ENCODE results near the gene YBX1.

The YBX1 gene

DNA sequence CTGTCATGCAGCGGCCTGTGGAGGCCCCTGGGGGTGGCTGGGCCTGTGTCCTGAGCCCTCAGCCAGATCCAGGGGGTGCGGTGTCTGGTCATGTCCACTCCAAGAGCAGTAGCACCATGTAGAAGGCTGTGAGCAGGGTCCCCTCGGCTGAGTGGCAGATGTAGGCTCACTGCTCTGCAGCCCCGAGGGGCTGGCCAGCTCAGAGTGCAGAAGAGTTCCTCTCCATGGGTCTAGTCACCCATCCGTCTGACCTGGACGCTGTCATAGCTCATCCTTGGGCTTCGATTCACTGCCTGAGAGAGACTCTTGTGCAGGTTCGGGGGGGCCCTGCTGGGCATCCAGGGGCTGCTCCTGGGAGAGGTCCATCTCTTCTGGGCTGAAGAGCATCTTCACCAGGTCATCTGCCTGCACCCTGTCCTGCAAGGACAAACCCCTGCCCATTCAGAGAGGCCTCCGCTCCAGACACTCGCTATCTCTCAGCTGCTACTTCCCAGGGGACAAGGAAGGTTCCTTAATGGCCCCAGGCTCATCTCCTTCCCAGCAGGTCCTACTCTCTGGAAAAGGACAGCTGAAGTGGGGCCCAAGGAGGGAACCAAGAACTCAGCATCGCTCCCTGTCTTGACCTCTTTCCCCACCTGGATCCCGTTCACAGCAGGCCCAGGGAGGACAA lies 64.4 kb downstream of the YBX1 start:
- no peaks in the 10 kb centered on the region for H3K36me3 ChIP-seq (ENCODE audit: insufficient read depth)
- no peaks in the 10 kb centered on the region for H3K27me3 ChIP-seq (ENCODE audit: insufficient read depth, low read depth)
- no peak overlapping the region for H2AFZ ChIP-seq (ENCODE audit: low read depth)
- TF ChIP-seq, protein P1, sequence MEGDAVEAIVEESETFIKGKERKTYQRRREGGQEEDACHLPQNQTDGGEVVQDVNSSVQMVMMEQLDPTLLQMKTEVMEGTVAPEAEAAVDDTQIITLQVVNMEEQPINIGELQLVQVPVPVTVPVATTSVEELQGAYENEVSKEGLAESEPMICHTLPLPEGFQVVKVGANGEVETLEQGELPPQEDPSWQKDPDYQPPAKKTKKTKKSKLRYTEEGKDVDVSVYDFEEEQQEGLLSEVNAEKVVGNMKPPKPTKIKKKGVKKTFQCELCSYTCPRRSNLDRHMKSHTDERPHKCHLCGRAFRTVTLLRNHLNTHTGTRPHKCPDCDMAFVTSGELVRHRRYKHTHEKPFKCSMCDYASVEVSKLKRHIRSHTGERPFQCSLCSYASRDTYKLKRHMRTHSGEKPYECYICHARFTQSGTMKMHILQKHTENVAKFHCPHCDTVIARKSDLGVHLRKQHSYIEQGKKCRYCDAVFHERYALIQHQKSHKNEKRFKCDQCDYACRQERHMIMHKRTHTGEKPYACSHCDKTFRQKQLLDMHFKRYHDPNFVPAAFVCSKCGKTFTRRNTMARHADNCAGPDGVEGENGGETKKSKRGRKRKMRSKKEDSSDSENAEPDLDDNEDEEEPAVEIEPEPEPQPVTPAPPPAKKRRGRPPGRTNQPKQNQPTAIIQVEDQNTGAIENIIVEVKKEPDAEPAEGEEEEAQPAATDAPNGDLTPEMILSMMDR (conservative IDR thresholded peaks at IDR 0.05; ENCODE audit: low read depth, low read length): no peak
- no peak overlapping the region for H3K4me2 ChIP-seq
- H4K20me1 ChIP-seq (ENCODE audit: insufficient read depth): no peaks in the 10 kb centered on the region
- H3K4me3 ChIP-seq (IDR thresholded peaks at IDR 0.05; ENCODE audit: insufficient read depth, low read depth, low read length): no peak overlapping the region
- H3K27ac ChIP-seq: no peak overlapping the region
- H3K4me1 ChIP-seq (ENCODE audit: low read depth, poor library complexity, severe bottlenecking): no peaks in the 10 kb centered on the region
- no peaks in the 10 kb centered on the region for H3K79me2 ChIP-seq (ENCODE audit: insufficient read depth, low read depth)
- H3K9ac ChIP-seq: no peak overlapping the region

GRCh38 chr1:42747125-42747524 lies 64.9 kb downstream of the YBX1 start:
- Histone ChIP-seq H3K27ac (no peak overlapping the region), H3K4me2 (no peak overlapping the region), H3K79me2 (ENCODE audit: insufficient read depth, low read depth) (no peaks in the 10 kb centered on the region), H3K9ac (no peak overlapping the region), H3K4me3 (IDR thresholded peaks at IDR 0.05; ENCODE audit: insufficient read depth, low read depth, low read length) (no peak overlapping the region), H3K4me1 (ENCODE audit: low read depth, poor library complexity, severe bottlenecking) (no peaks in the 10 kb centered on the region), H2AFZ (ENCODE audit: low read depth) (no peak overlapping the region), H3K36me3 (ENCODE audit: insufficient read depth) (no peaks in the 10 kb centered on the region), H3K27me3 (ENCODE audit: insufficient read depth, low read depth) (no peaks in the 10 kb centered on the region), H4K20me1 (ENCODE audit: insufficient read depth) (no peaks in the 10 kb centered on the region)
- TF ChIP-seq, protein P1 (conservative IDR thresholded peaks at IDR 0.05; ENCODE audit: low read depth, low read length): peak; percentile 68

DNA sequence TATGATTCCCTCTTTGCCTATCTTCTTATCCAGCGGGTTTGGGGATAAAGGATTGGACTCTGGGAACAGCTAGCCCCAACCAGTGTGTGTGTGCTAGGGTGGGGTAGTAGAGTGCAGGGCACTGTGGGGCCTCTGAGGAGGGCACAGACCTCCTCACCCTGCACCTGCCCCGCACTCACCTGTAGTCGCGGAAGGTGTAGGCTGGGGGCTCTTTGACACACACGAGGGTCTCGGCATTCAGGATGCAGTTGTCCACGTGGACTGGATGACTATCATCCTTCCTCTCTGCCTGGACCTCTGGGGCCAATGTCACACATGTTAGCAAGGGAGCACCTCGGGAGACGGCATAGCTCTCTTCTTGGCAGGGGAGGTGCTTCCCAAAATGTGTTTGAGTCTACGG lies 65.8 kb downstream of the YBX1 start:
- H3K36me3 ChIP-seq (ENCODE audit: insufficient read depth): no peaks in the 10 kb centered on the region
- H3K27ac ChIP-seq: no peak overlapping the region
- H3K79me2 ChIP-seq (ENCODE audit: insufficient read depth, low read depth): no peaks in the 10 kb centered on the region
- no peaks in the 10 kb centered on the region for H4K20me1 ChIP-seq (ENCODE audit: insufficient read depth)
- no peaks in the 10 kb centered on the region for H3K4me1 ChIP-seq (ENCODE audit: low read depth, poor library complexity, severe bottlenecking)
- TF ChIP-seq, protein P1 (conservative IDR thresholded peaks at IDR 0.05; ENCODE audit: low read depth, low read length): no peak
- no peak overlapping the region for H3K4me2 ChIP-seq
- H3K9ac ChIP-seq: no peak overlapping the region
- H3K4me3 ChIP-seq (IDR thresholded peaks at IDR 0.05; ENCODE audit: insufficient read depth, low read depth, low read length): no peak overlapping the region
- no peaks in the 10 kb centered on the region for H3K27me3 ChIP-seq (ENCODE audit: insufficient read depth, low read depth)
- H2AFZ ChIP-seq (ENCODE audit: low read depth): no peak overlapping the region

DNA sequence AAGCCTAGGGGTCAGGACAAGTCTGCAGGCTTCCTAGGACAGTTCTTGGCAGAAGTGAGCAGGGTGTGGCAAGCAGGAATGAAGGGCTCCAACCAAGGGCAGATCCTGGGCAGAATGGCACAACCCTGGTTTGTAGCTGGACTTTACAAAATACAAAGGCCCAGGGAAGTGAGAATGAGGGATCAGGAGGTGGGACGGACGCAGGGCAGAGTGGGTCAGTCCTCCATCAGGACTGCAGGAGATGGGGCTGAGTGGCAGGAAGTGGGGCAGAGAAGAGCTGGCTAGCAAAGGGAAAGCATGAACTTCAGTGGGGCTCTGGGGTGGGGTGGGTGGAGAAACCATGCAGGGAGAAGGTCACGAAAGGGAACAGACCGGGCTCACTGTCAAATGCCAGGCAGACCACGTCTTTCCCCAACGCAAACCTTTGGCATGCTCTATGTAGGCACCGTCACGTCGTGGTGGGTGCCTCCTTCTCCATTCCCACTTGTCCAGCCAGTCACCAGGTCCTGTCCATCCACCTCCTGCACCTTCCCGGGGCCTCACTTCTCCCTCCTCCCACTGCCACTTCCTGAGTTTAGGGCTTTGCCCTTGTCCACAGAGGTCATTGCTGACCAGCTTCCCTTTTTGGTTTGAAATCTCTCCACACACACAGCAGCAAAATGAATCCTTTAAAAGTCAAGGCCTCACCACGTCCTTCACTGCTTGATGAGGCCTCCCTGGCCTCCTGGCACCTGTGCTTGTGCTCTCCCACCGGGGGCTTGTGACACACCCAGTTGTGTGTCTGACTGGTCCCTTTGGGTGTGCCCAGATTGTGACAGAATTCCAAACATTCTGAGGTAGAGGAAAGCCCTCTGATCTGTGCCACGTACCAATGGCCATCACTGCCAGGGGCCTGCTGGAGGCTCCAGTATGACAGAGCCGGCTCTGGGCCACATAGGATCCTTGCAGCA lies 66.5 kb downstream of the YBX1 start:
- H4K20me1 ChIP-seq (ENCODE audit: insufficient read depth): no peaks in the 10 kb centered on the region
- no peaks in the 10 kb centered on the region for H3K36me3 ChIP-seq (ENCODE audit: insufficient read depth)
- H3K4me1 ChIP-seq (ENCODE audit: low read depth, poor library complexity, severe bottlenecking): no peaks in the 10 kb centered on the region
- H3K4me3 ChIP-seq (IDR thresholded peaks at IDR 0.05; ENCODE audit: insufficient read depth, low read depth, low read length): no peak overlapping the region
- TF ChIP-seq, protein P1 (conservative IDR thresholded peaks at IDR 0.05; ENCODE audit: low read depth, low read length): no peak
- no peak overlapping the region for H2AFZ ChIP-seq (ENCODE audit: low read depth)
- H3K9ac ChIP-seq: no peak overlapping the region
- no peak overlapping the region for H3K4me2 ChIP-seq
- no peaks in the 10 kb centered on the region for H3K27me3 ChIP-seq (ENCODE audit: insufficient read depth, low read depth)
- no peak overlapping the region for H3K27ac ChIP-seq
- no peaks in the 10 kb centered on the region for H3K79me2 ChIP-seq (ENCODE audit: insufficient read depth, low read depth)

All from KMS-11 (cell line).